ENCODE data around the gene OR5K4.

The OR5K4 gene

DNA sequence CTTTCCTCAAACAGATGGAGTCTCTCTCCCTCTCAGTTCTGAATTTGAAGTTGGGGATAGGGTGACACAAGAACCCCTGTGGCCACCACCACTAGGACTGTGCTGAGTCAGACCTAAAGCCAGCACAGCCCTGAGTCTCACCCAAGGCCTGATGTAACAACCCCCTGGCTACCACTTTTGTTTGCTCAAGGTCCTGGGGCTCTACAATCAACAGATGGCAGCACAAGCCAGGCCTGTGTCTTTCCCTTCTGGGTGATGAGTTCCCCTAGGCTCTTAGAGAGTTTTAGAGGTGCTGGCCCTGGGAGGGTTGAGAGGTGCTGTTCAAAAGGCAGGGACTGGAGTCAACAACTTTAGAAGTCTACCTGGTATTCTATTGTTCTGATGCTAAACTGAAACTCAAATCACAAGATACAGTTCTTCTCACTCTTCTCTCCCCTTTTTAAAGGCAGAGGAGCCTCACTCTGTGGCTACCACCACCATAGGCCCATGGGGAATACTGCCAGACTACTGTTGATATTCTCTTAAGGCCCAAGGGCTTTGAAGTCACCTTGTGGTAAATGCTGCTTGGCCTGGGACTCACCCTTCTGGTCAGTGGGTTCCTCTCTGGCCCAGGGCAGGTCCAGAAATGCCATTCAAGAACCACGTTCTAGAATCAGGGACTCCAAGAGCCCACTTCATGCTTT is 6.5 kb downstream of the OR5K4 start:
- no peak overlapping the region for H3K18ac ChIP-seq (ENCODE audit: low read depth in 1 of 2, low read length in 2 of 2)
- no peak overlapping the region for H2BK5ac ChIP-seq (ENCODE audit: low read depth, low read length, poor library complexity, severe bottlenecking)
- no peak overlapping the region for H3K4me3 ChIP-seq (ENCODE audit: insufficient read depth in 1 of 2, low read depth in 1 of 2, low read length in 2 of 2)
- H3K9me3 ChIP-seq (ENCODE audit: control insufficient read depth, low read length): peaks cover 12% of the 10 kb centered on the region
- no peak overlapping the region for H3K4ac ChIP-seq (ENCODE audit: low read depth in 1 of 2, low read length in 2 of 2)
- H2BK15ac ChIP-seq (ENCODE audit: low read depth, poor library complexity, severe bottlenecking): no peak overlapping the region
- no peak overlapping the region for H2BK120ac ChIP-seq (ENCODE audit: low read depth, low read length)
- no peaks in the 10 kb centered on the region for H3K79me1 ChIP-seq (replicated peaks; ENCODE audit: low read length, poor library complexity, severe bottlenecking)
- H4K91ac ChIP-seq (ENCODE audit: low read length): no peak overlapping the region
- H3K4me1 ChIP-seq (ENCODE audit: control insufficient read depth, insufficient read depth, low read depth, low read length): no peaks in the 10 kb centered on the region
- no peak overlapping the region for H3K27ac ChIP-seq (ENCODE audit: low read length, poor library complexity, severe bottlenecking)
- H3K14ac ChIP-seq (ENCODE audit: low read length in 2 of 2): no peak overlapping the region
- H4K8ac ChIP-seq (ENCODE audit: low read length): no peak overlapping the region
- whole genome bisulfite sequencing: 28% methylated on average over 1 of the region's 1 CpG
- H3K27me3 ChIP-seq (ENCODE audit: control insufficient read depth in 1 of 2, insufficient read depth in 1 of 2, low read length in 2 of 2): no peaks in the 10 kb centered on the region
- H2BK12ac ChIP-seq (ENCODE audit: low read length in 2 of 2): no peak overlapping the region
- H3K9ac ChIP-seq (ENCODE audit: low read length): no peak overlapping the region
- H3K23ac ChIP-seq (ENCODE audit: low read length in 2 of 2): no peak overlapping the region
- H2AK5ac ChIP-seq (ENCODE audit: low read length, severe bottlenecking): no peak overlapping the region
- no peak overlapping the region for H2AFZ ChIP-seq (ENCODE audit: low read depth, low read length)
- no peak overlapping the region for H3K4me2 ChIP-seq (ENCODE audit: low read length, poor library complexity, severe bottlenecking)
- peak; percentile 10 for DNase-seq
- no peaks in the 10 kb centered on the region for H3K36me3 ChIP-seq (ENCODE audit: control insufficient read depth in 1 of 2, insufficient read depth in 2 of 2, low read depth in 1 of 2, low read length in 2 of 2)

DNA sequence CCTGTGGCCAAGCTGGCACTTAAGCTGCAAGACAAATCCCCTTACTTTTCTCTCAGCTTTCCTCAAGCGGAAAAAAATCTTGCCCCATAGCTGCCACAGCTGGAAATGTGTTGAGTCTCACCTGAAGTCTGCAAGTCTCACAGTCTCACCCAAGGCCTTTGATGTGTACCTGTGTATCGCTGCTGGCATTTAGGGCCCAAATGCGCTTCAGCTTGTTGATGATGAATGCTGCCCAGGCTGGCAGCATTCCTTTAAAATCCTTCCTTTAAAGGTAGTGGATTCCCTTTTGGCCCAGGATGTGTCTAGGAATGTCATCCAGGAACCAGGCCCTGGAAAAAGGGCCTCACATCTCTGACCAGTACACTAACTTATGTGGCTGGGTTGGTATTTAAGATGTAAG is 7.0 kb downstream of the OR5K4 start:
- WGBS: 95% methylated on average over 3 of the region's 3 CpGs
- Histone ChIP-seq H3K4ac (ENCODE audit: low read depth in 1 of 2, low read length in 2 of 2) (no peak overlapping the region), H2AK5ac (ENCODE audit: low read length, severe bottlenecking) (no peak overlapping the region), H2BK12ac (ENCODE audit: low read length in 2 of 2) (no peak overlapping the region), H3K27ac (ENCODE audit: low read length, poor library complexity, severe bottlenecking) (no peak overlapping the region), H3K4me2 (ENCODE audit: low read length, poor library complexity, severe bottlenecking) (no peak overlapping the region), H2BK120ac (ENCODE audit: low read depth, low read length) (no peak overlapping the region), H3K23ac (ENCODE audit: low read length in 2 of 2) (no peak overlapping the region), H3K79me1 (replicated peaks; ENCODE audit: low read length, poor library complexity, severe bottlenecking) (no peaks in the 10 kb centered on the region), H3K18ac (ENCODE audit: low read depth in 1 of 2, low read length in 2 of 2) (no peak overlapping the region), H3K4me1 (ENCODE audit: control insufficient read depth, insufficient read depth, low read depth, low read length) (no peaks in the 10 kb centered on the region), H2BK5ac (ENCODE audit: low read depth, low read length, poor library complexity, severe bottlenecking) (no peak overlapping the region), H3K36me3 (ENCODE audit: control insufficient read depth in 1 of 2, insufficient read depth in 2 of 2, low read depth in 1 of 2, low read length in 2 of 2) (no peaks in the 10 kb centered on the region), H3K9me3 (ENCODE audit: control insufficient read depth, low read length) (peaks cover 12% of the 10 kb centered on the region), H2BK15ac (ENCODE audit: low read depth, poor library complexity, severe bottlenecking) (no peak overlapping the region), H2AFZ (ENCODE audit: low read depth, low read length) (no peak overlapping the region), H3K9ac (ENCODE audit: low read length) (no peak overlapping the region), H4K8ac (ENCODE audit: low read length) (no peak overlapping the region), H3K27me3 (ENCODE audit: control insufficient read depth in 1 of 2, insufficient read depth in 1 of 2, low read length in 2 of 2) (no peaks in the 10 kb centered on the region), H3K4me3 (ENCODE audit: insufficient read depth in 1 of 2, low read depth in 1 of 2, low read length in 2 of 2) (no peak overlapping the region), H4K91ac (ENCODE audit: low read length) (no peak overlapping the region), H3K14ac (ENCODE audit: low read length in 2 of 2) (no peak overlapping the region)
- DNase-seq: no peak

DNA sequence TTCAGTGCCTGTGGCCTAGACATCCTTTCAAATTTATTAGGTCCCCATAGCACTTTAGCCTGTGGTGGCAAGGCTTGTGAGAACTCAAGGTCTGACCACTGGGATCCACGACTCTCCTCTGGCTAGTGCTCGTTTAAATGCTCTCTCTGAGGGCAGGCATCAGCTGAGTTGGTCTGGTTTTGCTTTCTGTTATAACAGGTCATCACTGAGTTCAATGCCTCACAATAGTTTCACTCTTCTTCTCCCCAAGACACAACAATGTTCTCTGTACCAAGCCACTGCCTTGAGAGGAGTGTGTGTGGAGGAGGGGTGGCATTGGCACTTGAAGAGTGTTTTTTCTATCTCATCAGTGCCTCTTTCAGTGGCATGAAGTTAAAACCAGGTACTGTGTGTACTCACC is 7.6 kb downstream of the OR5K4 start:
- Histone ChIP-seq H2BK15ac (ENCODE audit: low read depth, poor library complexity, severe bottlenecking) (no peak overlapping the region), H3K79me1 (replicated peaks; ENCODE audit: low read length, poor library complexity, severe bottlenecking) (no peaks in the 10 kb centered on the region), H3K14ac (ENCODE audit: low read length in 2 of 2) (no peak overlapping the region), H3K4ac (ENCODE audit: low read depth in 1 of 2, low read length in 2 of 2) (no peak overlapping the region), H3K36me3 (ENCODE audit: control insufficient read depth in 1 of 2, insufficient read depth in 2 of 2, low read depth in 1 of 2, low read length in 2 of 2) (no peaks in the 10 kb centered on the region), H2AFZ (ENCODE audit: low read depth, low read length) (no peak overlapping the region), H2BK5ac (ENCODE audit: low read depth, low read length, poor library complexity, severe bottlenecking) (no peak overlapping the region), H3K4me2 (ENCODE audit: low read length, poor library complexity, severe bottlenecking) (no peak overlapping the region), H3K27me3 (ENCODE audit: control insufficient read depth in 1 of 2, insufficient read depth in 1 of 2, low read length in 2 of 2) (no peaks in the 10 kb centered on the region), H4K8ac (ENCODE audit: low read length) (no peak overlapping the region), H4K91ac (ENCODE audit: low read length) (no peak overlapping the region), H2BK12ac (ENCODE audit: low read length in 2 of 2) (no peak overlapping the region), H3K9ac (ENCODE audit: low read length) (no peak overlapping the region), H3K18ac (ENCODE audit: low read depth in 1 of 2, low read length in 2 of 2) (no peak overlapping the region), H3K23ac (ENCODE audit: low read length in 2 of 2) (no peak overlapping the region), H3K4me1 (ENCODE audit: control insufficient read depth, insufficient read depth, low read depth, low read length) (no peaks in the 10 kb centered on the region), H2AK5ac (ENCODE audit: low read length, severe bottlenecking) (no peak overlapping the region), H3K27ac (ENCODE audit: low read length, poor library complexity, severe bottlenecking) (no peak overlapping the region), H3K9me3 (ENCODE audit: control insufficient read depth, low read length) (peaks cover 12% of the 10 kb centered on the region), H3K4me3 (ENCODE audit: insufficient read depth in 1 of 2, low read depth in 1 of 2, low read length in 2 of 2) (no peak overlapping the region), H2BK120ac (ENCODE audit: low read depth, low read length) (no peak overlapping the region)
- 46% methylated on average over 2 of the region's 2 CpGs for WGBS
- DNase-seq: no peak

DNA sequence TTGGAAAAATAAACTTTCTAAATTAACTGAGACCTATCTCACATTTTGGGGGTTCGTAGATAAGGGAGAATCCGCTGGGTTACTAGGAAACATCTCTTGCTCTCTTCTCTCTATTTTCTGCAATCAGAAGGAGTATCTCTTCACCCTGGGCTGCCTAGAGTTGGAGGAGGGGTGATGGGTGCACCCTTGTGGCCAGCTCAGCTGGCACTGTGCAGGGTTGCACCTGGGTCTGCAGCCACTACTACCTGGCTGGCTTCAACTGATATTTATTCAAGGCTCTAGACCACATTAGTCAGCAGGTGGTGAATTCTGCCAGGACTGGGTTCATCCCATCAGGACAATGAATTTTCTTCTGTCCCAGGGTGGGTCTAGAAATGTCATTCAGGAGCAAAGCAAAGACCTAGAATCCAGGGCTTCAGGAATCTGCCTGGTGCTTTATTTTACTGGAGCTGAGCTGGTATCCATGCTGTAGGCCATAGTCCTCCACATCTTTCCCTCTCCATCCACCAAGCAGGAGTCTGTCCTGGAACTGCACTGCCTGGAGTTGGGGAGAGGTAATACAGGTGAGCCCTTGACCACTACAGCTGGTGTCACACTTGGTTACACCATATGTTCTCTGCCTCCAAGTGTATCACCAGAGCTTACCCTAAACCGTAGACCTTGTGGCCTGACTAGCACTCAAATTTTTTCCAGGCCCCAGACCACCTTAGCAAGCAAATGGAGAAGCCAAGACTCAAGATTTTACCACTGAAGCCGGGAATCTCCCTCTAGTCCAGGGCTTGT is 14.0 kb downstream of the OR5K4 start:
- no peaks in the 10 kb centered on the region for H3K79me1 ChIP-seq (replicated peaks; ENCODE audit: low read length, poor library complexity, severe bottlenecking)
- no peak overlapping the region for H3K14ac ChIP-seq (ENCODE audit: low read length in 2 of 2)
- H2BK5ac ChIP-seq (ENCODE audit: low read depth, low read length, poor library complexity, severe bottlenecking): no peak overlapping the region
- H2AFZ ChIP-seq (ENCODE audit: low read depth, low read length): no peak overlapping the region
- no peak overlapping the region for H4K91ac ChIP-seq (ENCODE audit: low read length)
- H4K8ac ChIP-seq (ENCODE audit: low read length): no peak overlapping the region
- 67% methylated on average over 1 of the region's 4 CpGs for WGBS
- DNase-seq: no peak
- H3K4me1 ChIP-seq (ENCODE audit: control insufficient read depth, insufficient read depth, low read depth, low read length): no peaks in the 10 kb centered on the region
- no peak overlapping the region for H3K27ac ChIP-seq (ENCODE audit: low read length, poor library complexity, severe bottlenecking)
- no peak overlapping the region for H3K4ac ChIP-seq (ENCODE audit: low read depth in 1 of 2, low read length in 2 of 2)
- no peak overlapping the region for H3K18ac ChIP-seq (ENCODE audit: low read depth in 1 of 2, low read length in 2 of 2)
- H3K9ac ChIP-seq (ENCODE audit: low read length): no peak overlapping the region
- no peak overlapping the region for H2BK120ac ChIP-seq (ENCODE audit: low read depth, low read length)
- H2AK5ac ChIP-seq (ENCODE audit: low read length, severe bottlenecking): no peak overlapping the region
- no peak overlapping the region for H3K4me3 ChIP-seq (ENCODE audit: insufficient read depth in 1 of 2, low read depth in 1 of 2, low read length in 2 of 2)
- no peak overlapping the region for H2BK15ac ChIP-seq (ENCODE audit: low read depth, poor library complexity, severe bottlenecking)
- H2BK12ac ChIP-seq (ENCODE audit: low read length in 2 of 2): no peak overlapping the region
- no peaks in the 10 kb centered on the region for H3K36me3 ChIP-seq (ENCODE audit: control insufficient read depth in 1 of 2, insufficient read depth in 2 of 2, low read depth in 1 of 2, low read length in 2 of 2)
- H3K9me3 ChIP-seq (ENCODE audit: control insufficient read depth, low read length): no peaks in the 10 kb centered on the region
- no peaks in the 10 kb centered on the region for H3K27me3 ChIP-seq (ENCODE audit: control insufficient read depth in 1 of 2, insufficient read depth in 1 of 2, low read length in 2 of 2)
- H3K23ac ChIP-seq (ENCODE audit: low read length in 2 of 2): no peak overlapping the region
- no peak overlapping the region for H3K4me2 ChIP-seq (ENCODE audit: low read length, poor library complexity, severe bottlenecking)
